Fibroblast of pulmonary artery (primary cell): ENCODE measurements around the gene PRR33.

Experiments
- DNase-seq: peaks from one replicate; pipeline ENCODE4 v3.0.0-alpha.2; 2010; ENCODE audit warnings: low read depth
- H3K4me3 ChIP-seq: replicated peaks from 2 replicates; pipeline ENCODE4 v1.5.1; 2011; ENCODE audit warnings: low read depth, mild to moderate bottlenecking, control low read depth, low read length, moderate library complexity
- CTCF ChIP-seq: IDR thresholded peaks from 2 replicates; pipeline ENCODE4 v1.5.1; 2011; ENCODE audit warnings: mild to moderate bottlenecking, control low read depth, low read length, inconsistent platforms; ENCODE audit errors: missing control alignments

The PRR33 gene

GRCh38 chr11:1861435-1862411, 30.0 kb downstream of the PRR33 start:
- H3K4me3 ChIP-seq: no peak overlapping the region
- DNase-seq: no peak
- TF ChIP-seq CTCF: no peak

DNA sequence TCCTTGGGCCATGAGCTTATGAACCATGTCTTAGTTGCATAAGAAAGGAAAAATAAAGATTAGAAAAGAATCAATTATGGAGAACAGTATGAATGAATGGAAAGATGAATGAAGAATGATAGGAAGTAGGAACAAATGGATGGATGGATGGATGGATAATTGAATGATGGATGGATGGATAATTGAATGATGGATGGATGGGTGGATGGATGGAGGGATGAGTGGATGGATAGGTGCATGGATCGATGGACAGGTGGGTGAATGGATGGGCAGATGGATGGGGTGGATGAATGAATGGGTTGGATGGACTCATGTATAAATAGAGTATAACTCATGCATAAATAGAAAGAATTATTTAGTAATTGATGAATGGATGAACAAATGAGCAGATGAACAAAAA, 31.6 kb downstream of the PRR33 start:
- H3K4me3 ChIP-seq: no peak overlapping the region
- DNase-seq: no peak
- no peak for TF ChIP-seq CTCF

- H3K4me3 ChIP-seq: no peak overlapping the region
- no peak for TF ChIP-seq CTCF
- DNase-seq: no peak
These were observed 32.7 kb downstream of the PRR33 start for GRCh38 chr11:1859004-1859403.

DNA sequence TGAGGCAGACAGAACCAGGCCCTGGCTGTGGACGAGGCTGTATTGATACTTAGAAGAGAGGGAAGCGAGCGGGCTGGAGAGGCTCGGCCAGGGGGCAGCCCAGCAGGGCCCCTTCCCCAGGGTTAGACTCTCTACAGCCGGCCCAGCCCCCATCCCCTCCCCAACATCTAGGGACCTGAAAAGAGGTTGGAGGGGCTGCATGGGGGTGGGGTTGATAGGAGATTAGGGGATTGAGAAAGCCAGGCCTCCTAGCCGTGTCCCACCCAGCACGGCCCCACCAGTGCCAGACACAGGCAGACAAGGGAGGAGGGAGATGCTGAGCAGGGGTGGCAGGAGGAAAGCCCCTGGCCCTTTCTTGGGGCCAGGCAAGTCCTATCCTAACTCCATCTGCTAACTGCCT, 33.1 kb downstream of the PRR33 start:
- no peak for DNase-seq
- H3K4me3 ChIP-seq: no peak overlapping the region
- no peak for TF ChIP-seq CTCF

GRCh38 chr11:1858154-1858553, 33.5 kb downstream of the PRR33 start:
- no peak for DNase-seq
- no peak overlapping the region for H3K4me3 ChIP-seq
- TF ChIP-seq CTCF: no peak

DNA sequence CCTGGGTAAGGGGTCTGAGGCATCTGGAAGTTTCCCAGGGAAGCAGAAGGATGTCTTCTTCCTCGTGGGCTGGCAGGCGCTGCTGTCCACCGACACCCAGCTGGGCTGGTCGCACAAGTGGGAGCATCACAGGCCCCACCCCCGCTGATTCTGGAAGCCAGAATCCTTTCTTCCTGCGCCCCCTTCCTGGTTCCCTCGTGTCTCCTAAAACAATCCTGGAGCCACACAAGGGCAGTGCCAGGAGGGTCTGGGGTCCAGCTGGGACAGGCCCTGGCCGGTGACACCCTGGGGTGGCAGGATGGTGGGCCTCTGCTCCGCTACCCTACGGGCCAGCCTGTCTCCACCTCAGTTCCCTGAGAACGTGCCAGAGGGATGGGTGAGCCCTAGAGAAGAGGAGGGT, 34.6 kb downstream of the PRR33 start:
- H3K4me3 ChIP-seq: no peak overlapping the region
- no peak for DNase-seq
- no peak for TF ChIP-seq CTCF
